ENCODE results near the gene PKDCC.

- no peak for TF ChIP-seq ATF3 (IDR thresholded peaks at IDR 0.05; ENCODE audit: borderline replicate concordance, extremely low read depth, low read depth, low read length)
- TF ChIP-seq ASH2L (IDR thresholded peaks at IDR 0.05; ENCODE audit: borderline replicate concordance, low read depth), result no peak
- no peak for TF ChIP-seq ZNF217 (IDR thresholded peaks at IDR 0.05)
- TF ChIP-seq TBL1XR1 (IDR thresholded peaks at IDR 0.05; ENCODE audit: low read depth, low read length), result no peak
- TF ChIP-seq MYC (IDR thresholded peaks at IDR 0.05; ENCODE audit: insufficient read depth, insufficient read length, insufficient replicate concordance, low read length, severe bottlenecking), result no peak
- no peak for TF ChIP-seq BACH1 (IDR thresholded peaks at IDR 0.05; ENCODE audit: borderline replicate concordance)
- TF ChIP-seq PBX3 (IDR thresholded peaks at IDR 0.05; ENCODE audit: insufficient replicate concordance, low read depth, low read length), result no peak
- TF ChIP-seq EZH2 (IDR thresholded peaks at IDR 0.05; ENCODE audit: borderline replicate concordance, control insufficient read depth, low read depth, low read length), result no peak
Measured at GRCh38 chr2:42106257-42106816, 58.5 kb downstream of the PKDCC start.
